SK-N-MC (cell line): Measurements from ENCODE around the gene NCKAP5.

ENCODE experiments used
- EZH2 ChIP-seq: fragments of 200-600 bp; sonication (generic); IDR thresholded peaks from one replicate; pipeline ENCODE4 v1.6.1; 2017; ENCODE audit warnings: antibody characterized with exemption
- FOXP2 ChIP-seq: optimal IDR thresholded peaks from 2 replicates; pipeline ENCODE3; 2011; ENCODE audit warnings: mild to moderate bottlenecking, moderate library complexity; ENCODE audit not compliant: insufficient read depth; ENCODE audit errors: extremely low read length, control extremely low read depth
- POLR2AphosphoS5 ChIP-seq: IDR thresholded peaks from 2 replicates; pipeline ENCODE4 v1.6.1; 2012; ENCODE audit warnings: mild to moderate bottlenecking, low read depth, low read length, borderline replicate concordance

DNA sequence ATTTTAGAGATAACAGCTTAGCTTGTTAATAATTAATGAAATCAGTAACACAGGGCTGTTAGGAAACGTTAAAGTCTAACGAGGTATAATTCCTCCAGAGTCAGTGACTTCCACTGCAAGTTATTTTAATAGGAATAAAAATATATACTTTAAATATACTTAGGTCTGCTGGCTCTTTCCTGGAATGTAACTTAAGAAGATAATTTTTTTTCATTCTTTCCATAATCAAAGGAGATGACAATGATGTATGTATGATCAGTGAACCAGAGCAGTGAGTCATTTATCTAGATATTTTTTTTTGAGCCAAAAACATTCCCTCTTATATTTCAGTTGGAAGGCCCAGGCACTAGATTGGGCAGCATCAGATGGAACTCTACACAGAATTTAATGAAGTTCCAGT is 794.1 kb downstream of the NCKAP5 start:
- TF ChIP-seq POLR2AphosphoS5: no peak
- no peak for TF ChIP-seq EZH2
- TF ChIP-seq FOXP2: no peak
